NT2/D1 (cell line): ENCODE data around the gene ADGRD1.

Experiments
- SUZ12 ChIP-seq: IDR thresholded peaks from 2 replicates; pipeline ENCODE4 v1.6.1; 2011; ENCODE audit not compliant: insufficient read length, insufficient read depth; ENCODE audit errors: extremely low read depth
- YY1 ChIP-seq: IDR thresholded peaks from 2 replicates; pipeline ENCODE4 v1.6.1; 2011; ENCODE audit not compliant: insufficient read length, insufficient read depth
- ZNF274 ChIP-seq: IDR thresholded peaks from 2 replicates; pipeline ENCODE4 v1.6.1; 2011; ENCODE audit warnings: mild to moderate bottlenecking, low read depth, low read length

GRCh38 chr12:131006036-131006735, 52.5 kb downstream of the ADGRD1 start:
- TF ChIP-seq SUZ12 (no peak), ZNF274 (no peak), YY1 (no peak)
